Brain microvascular endothelial cell (primary cell): ENCODE data around the gene ALPG.

ENCODE experiments used
- DNase-seq: peaks from one replicate; pipeline ENCODE4 v3.0.0-alpha.2; 2020
- H3K27ac ChIP-seq: fragments of 250-450 bp; sonication (Bioruptor Pico); 2 replicates; pipeline ENCODE4 v1.5.1; 2020; ENCODE audit warnings: mild to moderate bottlenecking, moderate library complexity
- H3K27me3 ChIP-seq: fragments of 250-450 bp; sonication (Bioruptor Pico); replicated peaks from 2 replicates; pipeline ENCODE4 v1.5.1; 2020; ENCODE audit warnings: mild to moderate bottlenecking
- H3K36me3 ChIP-seq: fragments of 250-450 bp; sonication (Bioruptor Pico); replicated peaks from 2 replicates; pipeline ENCODE4 v1.5.1; 2020; ENCODE audit warnings: mild to moderate bottlenecking
- H3K4me3 ChIP-seq: 2 replicates; pipeline ENCODE4 v1.5.1; 2011; ENCODE audit warnings: low read depth, mild to moderate bottlenecking, control low read depth, low read length, moderate library complexity
- CTCF ChIP-seq: IDR thresholded peaks from 2 replicates; pipeline ENCODE4 v1.5.1; 2011; ENCODE audit warnings: low read depth, mild to moderate bottlenecking, moderate library complexity, low read length, control low read depth, inconsistent platforms; ENCODE audit errors: missing control alignments
- in situ Hi-C: cut with HindIII; loops from 2 replicates; pipeline ENCODE4 v1.10.0; 2017; ENCODE audit warnings: low sequenced_read_pairs, low pct_ligation_motif_present

Gene ALPG

GRCh38 chr2:232372231-232373208 is 34.1 kb upstream of the ALPG start:
- no peak overlapping the region for H3K27ac ChIP-seq
- in situ Hi-C loops = no loop called here
- peak; percentile 44 for DNase-seq
- no peak overlapping the region for H3K4me3 ChIP-seq
- H3K27me3 ChIP-seq = peaks cover 17% of the 10 kb centered on the region
- TF ChIP-seq CTCF = no peak
- H3K36me3 ChIP-seq = no peaks in the 10 kb centered on the region

GRCh38 chr2:232374356-232374755 is 32.3 kb upstream of the ALPG start:
- no peak for TF ChIP-seq CTCF
- Histone ChIP-seq H3K27ac (no peak overlapping the region), H3K27me3 (peaks cover 17% of the 10 kb centered on the region), H3K4me3 (no peak overlapping the region), H3K36me3 (no peaks in the 10 kb centered on the region)
- no peak for DNase-seq
- in situ Hi-C loops = no loop called here

- DNase-seq = no peak
- no peak for TF ChIP-seq CTCF
- in situ Hi-C loops = no loop called here
- Histone ChIP-seq H3K36me3 (no peaks in the 10 kb centered on the region), H3K4me3 (no peak overlapping the region), H3K27me3 (peaks cover 17% of the 10 kb centered on the region), H3K27ac (no peak overlapping the region)
These were observed 31.5 kb upstream of the ALPG start for GRCh38 chr2:232375164-232375563.

- no peak for DNase-seq
- no peak for TF ChIP-seq CTCF
- no peaks in the 10 kb centered on the region for H3K36me3 ChIP-seq
- H3K4me3 ChIP-seq = no peak overlapping the region
- in situ Hi-C loops = no loop called here
- H3K27me3 ChIP-seq = peaks cover 18% of the 10 kb centered on the region
- H3K27ac ChIP-seq = no peak overlapping the region
These were observed 30.4 kb upstream of the ALPG start for GRCh38 chr2:232376260-232376659.

- DNase-seq = no peak
- Histone ChIP-seq H3K36me3 (no peaks in the 10 kb centered on the region), H3K27ac (no peak overlapping the region), H3K4me3 (no peak overlapping the region), H3K27me3 (peaks cover 22% of the 10 kb centered on the region)
- in situ Hi-C loops = no loop called here
- TF ChIP-seq CTCF = no peak
These were observed 29.9 kb upstream of the ALPG start for GRCh38 chr2:232376713-232377112.
